Measurements from ENCODE around the gene ESPN.

DNA sequence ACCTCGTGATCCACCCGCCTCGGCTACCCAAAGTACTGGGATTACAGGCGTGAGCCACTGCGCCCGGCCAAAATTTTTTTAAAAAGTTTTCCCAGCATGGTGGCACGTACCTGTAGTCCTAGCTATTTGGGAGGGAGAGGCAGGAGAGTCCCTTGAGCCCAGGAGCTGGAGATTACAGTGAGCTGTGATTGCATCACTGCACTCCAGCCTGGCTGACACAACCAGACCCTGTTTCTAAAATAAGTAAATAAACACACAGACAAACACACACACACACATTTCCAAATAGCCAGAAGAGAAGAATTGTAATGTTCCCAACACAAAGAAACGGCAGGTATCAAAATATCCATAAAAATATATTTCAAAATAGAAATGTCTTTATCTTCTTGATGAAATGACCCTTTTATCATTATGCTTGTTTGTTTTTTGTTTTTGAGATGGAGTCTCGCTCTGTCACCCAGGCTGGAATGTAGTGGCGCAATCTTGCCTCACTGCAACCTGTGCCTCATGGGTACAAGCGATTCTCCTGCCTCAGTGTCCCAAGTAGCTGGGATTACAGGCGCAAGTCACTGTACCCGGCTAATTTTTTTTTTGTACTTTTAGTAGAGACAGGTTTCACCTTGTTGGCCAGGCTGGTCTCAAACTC is 14.2 kb upstream of the ESPN start:
- TF ChIP-seq, protein P1, sequence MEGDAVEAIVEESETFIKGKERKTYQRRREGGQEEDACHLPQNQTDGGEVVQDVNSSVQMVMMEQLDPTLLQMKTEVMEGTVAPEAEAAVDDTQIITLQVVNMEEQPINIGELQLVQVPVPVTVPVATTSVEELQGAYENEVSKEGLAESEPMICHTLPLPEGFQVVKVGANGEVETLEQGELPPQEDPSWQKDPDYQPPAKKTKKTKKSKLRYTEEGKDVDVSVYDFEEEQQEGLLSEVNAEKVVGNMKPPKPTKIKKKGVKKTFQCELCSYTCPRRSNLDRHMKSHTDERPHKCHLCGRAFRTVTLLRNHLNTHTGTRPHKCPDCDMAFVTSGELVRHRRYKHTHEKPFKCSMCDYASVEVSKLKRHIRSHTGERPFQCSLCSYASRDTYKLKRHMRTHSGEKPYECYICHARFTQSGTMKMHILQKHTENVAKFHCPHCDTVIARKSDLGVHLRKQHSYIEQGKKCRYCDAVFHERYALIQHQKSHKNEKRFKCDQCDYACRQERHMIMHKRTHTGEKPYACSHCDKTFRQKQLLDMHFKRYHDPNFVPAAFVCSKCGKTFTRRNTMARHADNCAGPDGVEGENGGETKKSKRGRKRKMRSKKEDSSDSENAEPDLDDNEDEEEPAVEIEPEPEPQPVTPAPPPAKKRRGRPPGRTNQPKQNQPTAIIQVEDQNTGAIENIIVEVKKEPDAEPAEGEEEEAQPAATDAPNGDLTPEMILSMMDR (conservative IDR thresholded peaks at IDR 0.05 in 1 of 2, IDR thresholded peaks at IDR 0.05 in 1 of 2; ENCODE audit: extremely low read depth in 1 of 2, insufficient read depth in 1 of 2, low read depth in 1 of 2, low read length in 2 of 2) = no peak
- TF ChIP-seq EZH2 (IDR thresholded peaks at IDR 0.05; ENCODE audit: borderline replicate concordance, low read length) = no peak
